Measurements from ENCODE around the gene LGALS3BP.
"Not testable (repeated sequence)": the region's sequence is repeated elsewhere in the genome, so short reads cannot be mapped to it uniquely, and the experiment has no call there.

Gene LGALS3BP

GRCh38 chr17:78977997-78978973, 1.4 kb downstream of the LGALS3BP start:
- peak; percentile 5 for DNase-seq

- DNase-seq, result no peak
These were observed 2.1 kb downstream of the LGALS3BP start for GRCh38 chr17:78977681-78977943.

- no peak for DNase-seq
These were observed 2.6 kb downstream of the LGALS3BP start for GRCh38 chr17:78976907-78977680.

- no peak for DNase-seq
These were observed 4.8 kb downstream of the LGALS3BP start for GRCh38 chr17:78974635-78975591.

GRCh38 chr17:78973792-78974520, 5.8 kb downstream of the LGALS3BP start:
- DNase-seq, result no peak

- DNase-seq, result no peak
These were observed 6.5 kb downstream of the LGALS3BP start for GRCh38 chr17:78973196-78973595.

- no peak for DNase-seq
These were observed 7.1 kb downstream of the LGALS3BP start for GRCh38 chr17:78972507-78973105.

- no peak for DNase-seq
These were observed 7.8 kb downstream of the LGALS3BP start for GRCh38 chr17:78971756-78972506.

GRCh38 chr17:78970834-78971755, 8.6 kb downstream of the LGALS3BP start:
- DNase-seq, result peak; percentile 16

GRCh38 chr17:78969865-78970264, 9.9 kb downstream of the LGALS3BP start:
- DNase-seq, result no peak

GRCh38 chr17:78967782-78968362, 11.9 kb downstream of the LGALS3BP start:
- DNase-seq, result no peak

GRCh38 chr17:78966910-78967600, 12.7 kb downstream of the LGALS3BP start:
- no peak for DNase-seq

- no peak for DNase-seq
These were observed 13.5 kb downstream of the LGALS3BP start for GRCh38 chr17:78966123-78966813.

GRCh38 chr17:78965491-78965924, 14.2 kb downstream of the LGALS3BP start:
- DNase-seq, result peak; percentile 39

- no peak for DNase-seq
These were observed 16.3 kb downstream of the LGALS3BP start for GRCh38 chr17:78963378-78963777.

GRCh38 chr17:78962984-78963348, 16.8 kb downstream of the LGALS3BP start:
- DNase-seq, result not testable (repeated sequence)

GRCh38 chr17:78962345-78962983, 17.3 kb downstream of the LGALS3BP start:
- peak; percentile 13 for DNase-seq

- no peak for DNase-seq
These were observed 18.2 kb downstream of the LGALS3BP start for GRCh38 chr17:78961571-78961970.
